Superior temporal gyrus (tissue), 1 donor: ENCODE results near the gene UNC5B.

Experiments
- DNase-seq: peaks from one replicate; pipeline ENCODE4 v3.0.0-alpha.2; 2016; ENCODE audit errors: extremely low spot score

The UNC5B gene

DNA sequence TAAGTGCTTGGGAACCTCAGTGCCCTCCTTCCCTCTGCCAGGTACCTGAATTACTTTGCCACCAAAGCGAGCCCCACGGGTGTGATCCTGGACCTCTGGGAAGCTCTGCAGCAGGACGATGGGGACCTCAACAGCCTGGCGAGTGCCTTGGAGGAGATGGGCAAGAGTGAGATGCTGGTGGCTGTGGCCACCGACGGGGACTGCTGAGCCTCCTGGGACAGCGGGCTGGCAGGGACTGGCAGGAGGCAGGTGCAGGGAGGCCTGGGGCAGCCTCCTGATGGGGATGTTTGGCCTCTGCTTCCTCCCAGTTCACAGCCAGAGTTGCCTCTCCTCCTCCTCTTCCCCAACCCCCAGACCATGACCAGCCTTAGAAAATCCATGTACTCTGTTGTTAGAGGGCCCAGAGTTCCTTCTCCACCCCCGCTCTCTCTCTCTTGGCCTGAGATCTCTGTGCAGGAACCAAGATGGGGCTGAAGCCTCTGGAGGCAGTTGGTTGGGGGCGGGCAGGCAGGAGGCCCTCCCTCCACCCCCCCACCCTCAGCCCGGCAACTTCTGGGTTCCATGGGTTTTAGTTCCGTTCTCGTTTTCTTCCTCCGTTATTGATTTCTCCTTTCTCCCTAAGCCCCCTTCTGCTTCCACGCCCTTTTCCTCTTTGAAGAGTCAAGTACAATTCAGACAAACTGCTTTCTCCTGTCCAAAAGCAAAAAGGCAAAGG lies 86.9 kb downstream of the UNC5B start:
- DNase-seq, result no peak

DNA sequence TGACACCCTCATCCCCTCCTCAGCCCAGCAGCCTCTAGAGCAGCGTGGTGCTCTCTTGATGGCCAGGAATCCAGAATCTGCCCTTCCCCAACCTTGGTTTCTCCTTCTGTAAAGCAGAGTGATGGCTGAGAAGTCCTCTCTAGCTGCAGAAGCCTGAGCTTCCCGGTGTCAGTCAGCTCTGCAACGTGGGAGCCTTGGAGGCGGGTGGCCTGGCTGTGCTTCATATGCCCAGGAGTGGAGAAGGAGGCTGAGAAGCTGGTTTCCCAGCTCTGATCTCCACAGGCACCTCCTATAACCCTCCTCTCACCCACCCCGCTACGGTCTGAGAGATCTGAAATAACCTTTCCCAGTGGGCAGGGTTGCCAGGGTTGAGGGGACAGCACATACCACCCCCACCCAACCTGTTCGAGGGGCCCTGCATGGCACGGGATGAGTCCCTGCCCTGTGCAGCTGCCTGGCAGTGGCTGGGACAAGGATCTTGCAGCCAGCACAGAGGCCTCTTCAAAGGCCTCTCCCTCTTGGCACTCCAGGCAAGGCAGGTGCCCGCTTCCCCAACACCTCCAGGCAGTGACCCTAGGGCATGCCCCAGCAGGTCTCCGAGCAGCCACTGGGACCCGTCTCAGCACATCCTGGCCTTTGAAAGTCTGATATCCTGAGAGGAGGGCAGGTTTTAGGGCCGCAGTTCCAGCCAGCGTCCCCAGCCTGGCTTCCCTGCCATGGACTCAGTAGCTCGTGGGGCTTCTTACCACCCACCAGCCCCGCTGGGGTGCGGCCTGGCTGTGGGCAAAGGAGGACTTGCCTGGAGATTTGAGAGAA lies 88.4 kb downstream of the UNC5B start:
- no peak for DNase-seq

DNA sequence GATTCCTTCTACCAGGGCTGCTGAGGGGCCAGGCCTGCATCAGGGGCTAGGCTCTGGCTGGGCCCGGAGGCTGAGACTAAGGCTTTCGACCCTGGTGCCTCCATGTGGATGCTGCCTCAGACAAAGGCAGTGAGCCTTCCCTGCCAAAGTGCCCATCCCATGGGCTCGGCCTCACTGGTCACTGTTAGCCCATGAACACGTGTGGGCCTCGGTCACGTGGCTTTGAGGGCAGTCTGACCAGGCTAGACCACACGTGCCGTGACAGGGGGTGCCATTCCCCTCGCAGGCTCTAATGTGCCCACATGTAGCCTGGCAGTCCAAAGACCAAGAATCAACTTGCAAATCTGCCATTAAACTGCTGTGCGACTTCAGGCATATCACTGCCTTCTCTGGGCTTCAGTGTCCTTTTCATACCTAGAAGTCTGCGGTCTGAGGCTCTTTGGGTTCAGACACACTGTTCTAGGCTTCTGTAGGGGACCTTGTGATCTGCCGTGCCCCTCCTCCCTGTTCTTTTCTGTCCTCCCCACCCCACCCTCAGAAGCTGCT lies 89.1 kb downstream of the UNC5B start:
- no peak for DNase-seq

GRCh38 chr10:71302451-71302850 lies 90.1 kb downstream of the UNC5B start:
- DNase-seq, result no peak

GRCh38 chr10:71302874-71303568 lies 90.7 kb downstream of the UNC5B start:
- peak; percentile 60 for DNase-seq

DNA sequence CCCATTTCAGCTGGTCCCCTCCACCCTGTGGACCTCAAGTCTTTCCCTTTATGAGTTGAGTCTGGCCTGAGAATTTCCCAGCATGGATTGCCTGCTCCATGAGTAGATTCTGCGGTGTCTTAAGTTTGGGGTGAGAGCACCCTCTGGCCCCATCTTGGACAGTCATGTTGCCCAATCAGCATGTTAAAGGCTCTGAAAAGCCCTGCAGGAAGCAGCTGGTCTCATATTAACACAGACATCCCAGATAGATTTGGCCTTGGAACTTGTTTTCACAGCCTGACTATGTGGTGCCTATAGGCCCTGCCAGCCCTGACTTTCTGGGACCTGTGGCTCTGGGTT lies 91.2 kb downstream of the UNC5B start:
- no peak for DNase-seq

- no peak for DNase-seq
Observed at GRCh38 chr10:71304914-71305313, 92.5 kb downstream of the UNC5B start.

GRCh38 chr10:71306979-71307378 lies 94.6 kb downstream of the UNC5B start:
- no peak for DNase-seq

- DNase-seq, result no peak
Observed at GRCh38 chr10:71307469-71308085, 95.2 kb downstream of the UNC5B start.

DNA sequence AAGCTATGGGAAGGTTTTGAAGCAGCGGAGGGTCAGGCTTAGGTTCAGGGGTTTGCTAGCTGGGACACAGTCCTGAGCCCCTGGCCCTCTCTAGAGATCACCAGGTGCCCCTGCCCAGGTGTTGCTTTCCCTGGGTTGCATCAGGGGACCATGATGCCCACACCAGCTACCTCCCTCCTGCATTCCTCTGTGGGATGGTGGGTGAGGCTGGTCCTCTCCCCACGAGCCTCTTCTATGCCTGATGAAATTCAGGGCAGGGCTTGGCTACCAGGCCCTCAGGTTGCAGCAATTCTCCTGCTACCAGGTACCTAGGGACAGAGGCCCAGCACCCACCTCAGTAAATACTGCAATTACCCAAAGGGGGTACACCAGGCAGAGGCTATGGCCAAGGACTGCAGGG lies 95.9 kb downstream of the UNC5B start:
- DNase-seq, result no peak

GRCh38 chr10:71308985-71309384 lies 96.6 kb downstream of the UNC5B start:
- no peak for DNase-seq

DNA sequence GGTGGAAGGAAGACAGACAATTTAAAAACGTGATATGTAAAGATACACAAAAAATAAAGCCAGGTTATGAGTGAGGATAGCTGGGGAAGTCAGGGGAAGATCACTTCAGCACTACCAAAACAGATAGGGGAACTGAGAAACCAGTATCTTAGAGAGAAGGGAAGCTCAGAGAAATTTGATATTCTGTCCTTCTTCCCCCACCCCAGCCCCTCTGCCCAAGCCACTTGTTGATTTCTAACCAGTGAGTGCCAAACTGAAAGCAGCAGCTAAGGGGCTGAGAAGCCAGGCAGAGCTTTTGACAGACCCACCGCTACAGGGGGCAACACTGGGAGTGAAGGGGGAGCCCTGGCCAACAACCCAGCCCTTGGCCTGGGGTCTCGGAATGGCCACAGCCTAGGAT lies 97.5 kb downstream of the UNC5B start:
- DNase-seq, result no peak

GRCh38 chr10:71312220-71312619 lies 99.8 kb downstream of the UNC5B start:
- DNase-seq, result no peak

GRCh38 chr10:71312811-71313789 lies 100.7 kb downstream of the UNC5B start:
- DNase-seq, result peak; percentile 71

DNA sequence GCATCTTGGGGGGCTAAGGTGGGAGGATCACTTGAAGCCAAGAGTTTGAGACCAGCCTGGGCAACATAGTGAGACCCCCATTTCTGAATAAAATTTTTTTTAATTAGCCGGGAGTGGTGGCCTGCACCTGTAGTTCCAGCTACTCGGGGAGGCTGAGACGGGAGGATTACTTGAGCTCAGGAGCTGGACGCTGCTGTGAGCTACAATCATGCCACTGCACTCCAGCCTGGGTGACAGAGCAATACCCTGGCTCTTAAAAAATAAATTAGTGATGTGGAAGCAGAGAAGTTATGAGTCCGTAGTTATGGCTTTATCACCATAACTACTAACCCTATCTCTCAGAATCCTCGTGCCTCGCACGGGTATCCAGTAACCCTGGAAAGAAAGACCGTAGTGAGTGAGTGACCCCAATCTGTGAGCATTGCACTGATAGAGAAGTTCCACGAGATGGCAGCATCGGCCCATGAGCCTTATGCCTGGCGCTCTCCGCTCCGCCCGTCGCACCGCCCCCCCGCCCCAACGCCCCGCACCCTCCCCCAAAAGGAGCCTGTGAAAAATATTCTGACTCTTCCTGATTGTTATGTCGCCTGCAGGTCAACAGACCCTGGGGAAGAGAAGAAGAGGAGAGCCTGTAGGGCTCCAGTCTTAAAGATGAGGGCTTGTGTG lies 101.8 kb downstream of the UNC5B start:
- DNase-seq, result peak; percentile 82

GRCh38 chr10:71314694-71315225 lies 102.4 kb downstream of the UNC5B start:
- DNase-seq, result no peak

GRCh38 chr10:71316056-71316785 lies 103.9 kb downstream of the UNC5B start:
- peak; percentile 27 for DNase-seq

GRCh38 chr10:71316786-71317160 lies 104.4 kb downstream of the UNC5B start:
- no peak for DNase-seq

DNA sequence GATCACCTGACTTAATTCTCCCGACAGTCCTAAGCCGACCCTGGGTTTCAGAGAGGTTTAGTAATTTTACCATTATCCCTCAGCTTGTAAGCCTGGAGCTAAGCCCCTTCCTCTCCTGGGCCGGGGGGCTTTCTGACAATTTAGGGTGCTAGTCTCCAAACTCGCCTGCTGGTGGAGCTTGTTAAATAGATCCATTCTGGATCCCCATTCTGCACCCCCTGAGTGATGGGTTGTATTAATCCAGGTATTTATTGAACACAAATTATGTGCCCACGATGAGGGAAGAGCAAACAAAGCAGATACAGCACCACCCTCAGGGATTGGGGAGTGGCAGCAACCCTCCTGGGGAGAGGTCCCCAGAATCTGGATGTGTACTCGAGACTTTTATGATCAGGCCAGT lies 105.4 kb downstream of the UNC5B start:
- DNase-seq, result no peak
